ENCODE data around the gene HECW1.

The HECW1 gene

DNA sequence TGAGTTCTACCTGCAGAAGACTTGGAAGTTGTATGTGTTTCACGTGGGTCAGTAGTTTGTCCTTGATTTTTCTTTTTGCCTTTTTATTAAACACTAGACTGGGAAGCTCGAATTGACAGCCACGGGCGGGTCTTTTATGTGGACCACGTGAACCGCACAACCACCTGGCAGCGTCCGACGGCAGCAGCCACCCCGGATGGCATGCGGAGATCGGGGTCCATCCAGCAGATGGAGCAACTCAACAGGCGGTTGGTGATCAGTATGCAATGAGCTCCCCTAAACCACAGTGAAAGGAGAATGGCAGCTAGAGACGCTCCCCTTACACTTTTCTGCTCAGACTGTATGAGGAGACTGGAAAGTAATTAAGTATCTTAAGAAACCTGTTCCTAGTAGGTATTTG lies 343.8 kb downstream of the HECW1 start:
- H3K4ac ChIP-seq (ENCODE audit: low read depth in 1 of 2, low read length in 2 of 2) = no peak overlapping the region
- no peak overlapping the region for H2BK120ac ChIP-seq (ENCODE audit: low read depth, low read length)
- no peak overlapping the region for H2BK15ac ChIP-seq (ENCODE audit: low read depth, poor library complexity, severe bottlenecking)
- no peak overlapping the region for H2BK5ac ChIP-seq (ENCODE audit: low read depth, low read length, poor library complexity, severe bottlenecking)
- H4K91ac ChIP-seq (ENCODE audit: low read length) = no peak overlapping the region
- no peak overlapping the region for H2BK12ac ChIP-seq (ENCODE audit: low read length in 2 of 2)
- no peak overlapping the region for H2AK5ac ChIP-seq (ENCODE audit: low read length, severe bottlenecking)
- H3K79me1 ChIP-seq (replicated peaks; ENCODE audit: low read length, poor library complexity, severe bottlenecking) = no peaks in the 10 kb centered on the region
- H3K14ac ChIP-seq (ENCODE audit: low read length in 2 of 2) = no peak overlapping the region
- H3K9me3 ChIP-seq (ENCODE audit: control insufficient read depth, low read length) = no peaks in the 10 kb centered on the region
- no peak overlapping the region for H3K4me3 ChIP-seq (ENCODE audit: insufficient read depth in 1 of 2, low read depth in 1 of 2, low read length in 2 of 2)
- WGBS = 93% methylated on average over 13 of the region's 14 CpGs
- H3K4me2 ChIP-seq (ENCODE audit: low read length, poor library complexity, severe bottlenecking) = no peak overlapping the region
- no peak overlapping the region for H3K27ac ChIP-seq (ENCODE audit: low read length, poor library complexity, severe bottlenecking)
- H3K27me3 ChIP-seq (ENCODE audit: control insufficient read depth in 1 of 2, insufficient read depth in 1 of 2, low read length in 2 of 2) = no peaks in the 10 kb centered on the region
- H3K23ac ChIP-seq (ENCODE audit: low read length in 2 of 2) = no peak overlapping the region
- H4K8ac ChIP-seq (ENCODE audit: low read length) = no peak overlapping the region
- no peak for DNase-seq
- no peak overlapping the region for H3K18ac ChIP-seq (ENCODE audit: low read depth in 1 of 2, low read length in 2 of 2)
- H3K9ac ChIP-seq (ENCODE audit: low read length) = no peak overlapping the region
- H3K4me1 ChIP-seq (ENCODE audit: control insufficient read depth, insufficient read depth, low read depth, low read length) = peaks cover 3% of the 10 kb centered on the region
- no peak overlapping the region for H2AFZ ChIP-seq (ENCODE audit: low read depth, low read length)
- no peaks in the 10 kb centered on the region for H3K36me3 ChIP-seq (ENCODE audit: control insufficient read depth in 1 of 2, insufficient read depth in 2 of 2, low read depth in 1 of 2, low read length in 2 of 2)

DNA sequence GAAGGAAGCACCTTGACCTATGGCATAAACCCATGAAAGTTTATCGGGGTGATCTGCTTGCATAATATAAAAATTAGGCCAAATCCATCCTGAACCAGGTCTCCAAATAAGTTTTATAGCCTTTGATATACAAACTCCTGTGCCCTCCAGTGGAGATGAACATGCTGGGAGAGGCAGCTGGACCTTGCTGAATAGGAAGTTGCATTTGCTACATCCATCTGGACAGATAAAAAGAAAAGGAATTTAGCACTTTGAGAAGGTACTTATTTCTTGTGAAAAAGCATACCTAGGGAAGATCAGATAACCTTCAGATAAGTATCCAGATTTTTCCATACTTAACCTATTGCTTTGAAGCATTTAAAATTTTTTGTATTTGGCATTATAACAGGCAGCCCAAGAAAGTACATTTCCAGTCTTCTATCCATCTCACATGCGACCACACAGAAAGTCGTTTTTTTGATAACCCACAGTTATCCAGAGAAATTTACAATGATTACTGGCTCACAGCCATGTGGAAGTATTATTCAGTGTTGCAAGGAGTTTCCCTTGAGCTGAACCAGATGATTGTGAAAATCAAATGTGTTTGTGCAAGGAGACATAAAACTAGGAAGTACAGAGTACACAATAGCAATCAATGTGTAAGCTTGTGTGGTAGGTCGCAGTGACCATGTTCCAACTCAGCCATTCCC lies 346.0 kb downstream of the HECW1 start:
- H3K9me3 ChIP-seq (ENCODE audit: control insufficient read depth, low read length) = no peaks in the 10 kb centered on the region
- no peak overlapping the region for H3K14ac ChIP-seq (ENCODE audit: low read length in 2 of 2)
- no peaks in the 10 kb centered on the region for H3K79me1 ChIP-seq (replicated peaks; ENCODE audit: low read length, poor library complexity, severe bottlenecking)
- peaks cover 3% of the 10 kb centered on the region for H3K4me1 ChIP-seq (ENCODE audit: control insufficient read depth, insufficient read depth, low read depth, low read length)
- H3K27ac ChIP-seq (ENCODE audit: low read length, poor library complexity, severe bottlenecking) = no peak overlapping the region
- H3K23ac ChIP-seq (ENCODE audit: low read length in 2 of 2) = no peak overlapping the region
- no peak overlapping the region for H2BK15ac ChIP-seq (ENCODE audit: low read depth, poor library complexity, severe bottlenecking)
- H3K36me3 ChIP-seq (ENCODE audit: control insufficient read depth in 1 of 2, insufficient read depth in 2 of 2, low read depth in 1 of 2, low read length in 2 of 2) = no peaks in the 10 kb centered on the region
- H4K91ac ChIP-seq (ENCODE audit: low read length) = no peak overlapping the region
- DNase-seq = no peak
- H2BK12ac ChIP-seq (ENCODE audit: low read length in 2 of 2) = no peak overlapping the region
- H3K27me3 ChIP-seq (ENCODE audit: control insufficient read depth in 1 of 2, insufficient read depth in 1 of 2, low read length in 2 of 2) = no peaks in the 10 kb centered on the region
- H2BK120ac ChIP-seq (ENCODE audit: low read depth, low read length) = no peak overlapping the region
- H2AFZ ChIP-seq (ENCODE audit: low read depth, low read length) = no peak overlapping the region
- no peak overlapping the region for H3K4ac ChIP-seq (ENCODE audit: low read depth in 1 of 2, low read length in 2 of 2)
- no peak overlapping the region for H2BK5ac ChIP-seq (ENCODE audit: low read depth, low read length, poor library complexity, severe bottlenecking)
- H3K4me3 ChIP-seq (ENCODE audit: insufficient read depth in 1 of 2, low read depth in 1 of 2, low read length in 2 of 2) = no peak overlapping the region
- H3K9ac ChIP-seq (ENCODE audit: low read length) = no peak overlapping the region
- H3K4me2 ChIP-seq (ENCODE audit: low read length, poor library complexity, severe bottlenecking) = no peak overlapping the region
- WGBS = 93% methylated on average over 2 of the region's 4 CpGs
- H2AK5ac ChIP-seq (ENCODE audit: low read length, severe bottlenecking) = no peak overlapping the region
- H4K8ac ChIP-seq (ENCODE audit: low read length) = no peak overlapping the region
- no peak overlapping the region for H3K18ac ChIP-seq (ENCODE audit: low read depth in 1 of 2, low read length in 2 of 2)

DNA sequence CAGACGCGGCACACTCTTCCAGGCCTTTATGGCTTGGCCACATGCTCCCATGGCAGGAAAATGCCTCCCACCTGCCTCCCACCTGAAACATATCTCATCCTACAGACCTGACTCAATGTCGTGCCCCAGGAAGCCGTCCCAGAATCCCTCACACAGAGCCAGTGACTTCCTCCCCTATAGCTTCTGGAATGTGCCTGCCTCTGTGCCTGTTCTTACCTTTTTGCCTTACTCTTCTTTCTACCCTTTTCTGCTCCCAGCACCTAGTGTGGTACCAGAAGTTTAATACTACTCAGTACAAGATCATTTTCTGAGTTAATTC lies 346.5 kb downstream of the HECW1 start:
- Histone ChIP-seq H3K27me3 (ENCODE audit: control insufficient read depth in 1 of 2, insufficient read depth in 1 of 2, low read length in 2 of 2) (no peaks in the 10 kb centered on the region), H2BK120ac (ENCODE audit: low read depth, low read length) (no peak overlapping the region), H3K23ac (ENCODE audit: low read length in 2 of 2) (no peak overlapping the region), H3K4me3 (ENCODE audit: insufficient read depth in 1 of 2, low read depth in 1 of 2, low read length in 2 of 2) (no peak overlapping the region), H4K91ac (ENCODE audit: low read length) (no peak overlapping the region), H2BK5ac (ENCODE audit: low read depth, low read length, poor library complexity, severe bottlenecking) (no peak overlapping the region), H3K27ac (ENCODE audit: low read length, poor library complexity, severe bottlenecking) (no peak overlapping the region), H2AFZ (ENCODE audit: low read depth, low read length) (no peak overlapping the region), H3K18ac (ENCODE audit: low read depth in 1 of 2, low read length in 2 of 2) (no peak overlapping the region), H2BK15ac (ENCODE audit: low read depth, poor library complexity, severe bottlenecking) (no peak overlapping the region), H3K9ac (ENCODE audit: low read length) (no peak overlapping the region), H2BK12ac (ENCODE audit: low read length in 2 of 2) (no peak overlapping the region), H3K4me1 (ENCODE audit: control insufficient read depth, insufficient read depth, low read depth, low read length) (peaks cover 6% of the 10 kb centered on the region), H3K14ac (ENCODE audit: low read length in 2 of 2) (no peak overlapping the region), H3K4ac (ENCODE audit: low read depth in 1 of 2, low read length in 2 of 2) (no peak overlapping the region), H3K4me2 (ENCODE audit: low read length, poor library complexity, severe bottlenecking) (no peak overlapping the region), H3K9me3 (ENCODE audit: control insufficient read depth, low read length) (no peaks in the 10 kb centered on the region), H4K8ac (ENCODE audit: low read length) (no peak overlapping the region), H2AK5ac (ENCODE audit: low read length, severe bottlenecking) (no peak overlapping the region), H3K36me3 (ENCODE audit: control insufficient read depth in 1 of 2, insufficient read depth in 2 of 2, low read depth in 1 of 2, low read length in 2 of 2) (no peaks in the 10 kb centered on the region), H3K79me1 (replicated peaks; ENCODE audit: low read length, poor library complexity, severe bottlenecking) (no peaks in the 10 kb centered on the region)
- WGBS = 85% methylated on average over 4 of the region's 4 CpGs
- no peak for DNase-seq

DNA sequence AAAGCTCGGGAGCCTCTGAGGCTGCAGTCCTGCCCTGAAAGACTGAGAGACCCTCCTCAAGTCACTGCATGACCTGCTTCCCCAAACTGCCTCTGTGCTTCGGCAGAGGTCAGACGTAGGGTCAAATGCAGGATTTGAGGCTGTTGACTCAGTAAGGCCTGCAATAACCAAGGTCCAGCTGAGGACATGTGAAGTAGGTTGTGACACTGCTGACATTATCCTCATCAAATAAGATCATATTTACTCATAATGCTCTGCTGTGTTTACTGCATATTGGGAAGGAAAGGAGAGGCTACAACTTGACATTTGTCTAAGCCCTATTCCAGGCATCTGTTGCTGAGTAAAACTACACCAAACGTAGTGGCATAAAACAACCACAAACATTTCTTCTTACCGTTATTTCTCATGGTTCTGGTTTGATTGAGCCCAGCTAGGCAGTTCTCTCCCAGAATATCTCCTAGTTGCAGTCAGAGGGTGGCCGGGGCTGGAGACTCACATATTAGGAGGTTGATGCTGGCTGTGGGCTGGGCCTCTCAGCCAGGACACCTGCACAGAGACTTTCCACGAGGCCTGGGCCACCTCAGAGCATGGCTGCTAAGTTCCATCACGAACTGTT lies 348.4 kb downstream of the HECW1 start:
- DNase-seq = no peak
- Histone ChIP-seq H3K27me3 (ENCODE audit: control insufficient read depth in 1 of 2, insufficient read depth in 1 of 2, low read length in 2 of 2) (no peaks in the 10 kb centered on the region), H2BK120ac (ENCODE audit: low read depth, low read length) (no peak overlapping the region), H4K91ac (ENCODE audit: low read length) (no peak overlapping the region), H3K14ac (ENCODE audit: low read length in 2 of 2) (no peak overlapping the region), H3K9ac (ENCODE audit: low read length) (no peak overlapping the region), H2AFZ (ENCODE audit: low read depth, low read length) (no peak overlapping the region), H3K27ac (ENCODE audit: low read length, poor library complexity, severe bottlenecking) (no peak overlapping the region), H3K36me3 (ENCODE audit: control insufficient read depth in 1 of 2, insufficient read depth in 2 of 2, low read depth in 1 of 2, low read length in 2 of 2) (no peaks in the 10 kb centered on the region), H3K18ac (ENCODE audit: low read depth in 1 of 2, low read length in 2 of 2) (no peak overlapping the region), H2BK5ac (ENCODE audit: low read depth, low read length, poor library complexity, severe bottlenecking) (no peak overlapping the region), H4K8ac (ENCODE audit: low read length) (no peak overlapping the region), H3K4me3 (ENCODE audit: insufficient read depth in 1 of 2, low read depth in 1 of 2, low read length in 2 of 2) (no peak overlapping the region), H2BK12ac (ENCODE audit: low read length in 2 of 2) (no peak overlapping the region), H3K79me1 (replicated peaks; ENCODE audit: low read length, poor library complexity, severe bottlenecking) (no peaks in the 10 kb centered on the region), H3K4ac (ENCODE audit: low read depth in 1 of 2, low read length in 2 of 2) (no peak overlapping the region), H2BK15ac (ENCODE audit: low read depth, poor library complexity, severe bottlenecking) (no peak overlapping the region), H3K4me1 (ENCODE audit: control insufficient read depth, insufficient read depth, low read depth, low read length) (peaks cover 9% of the 10 kb centered on the region), H3K23ac (ENCODE audit: low read length in 2 of 2) (no peak overlapping the region), H2AK5ac (ENCODE audit: low read length, severe bottlenecking) (no peak overlapping the region), H3K4me2 (ENCODE audit: low read length, poor library complexity, severe bottlenecking) (no peak overlapping the region), H3K9me3 (ENCODE audit: control insufficient read depth, low read length) (no peaks in the 10 kb centered on the region)
- 77% methylated on average over 6 of the region's 8 CpGs for WGBS
